GM23338 (cell line): ENCODE data around the gene AFAP1L1.

Source experiments
- CREB1 ChIP-seq: fragments of 250-450 bp; sonication (Bioruptor Pico); IDR thresholded peaks from 2 replicates; pipeline ENCODE4 v1.5.0; 2020; ENCODE audit warnings: low read depth, mild to moderate bottlenecking, moderate library complexity
- EZH2 ChIP-seq: fragments of 200-600 bp; sonication (generic); IDR thresholded peaks from one replicate; pipeline ENCODE4 v1.8.0; 2017; ENCODE audit warnings: antibody characterized with exemption, mild to moderate bottlenecking, low read depth; ENCODE audit not compliant: unreplicated experiment
- JUNB ChIP-seq: IDR thresholded peaks from one replicate; pipeline ENCODE4 v1.6.1; 2016; ENCODE audit warnings: antibody characterized with exemption; ENCODE audit not compliant: unreplicated experiment
- POLR2AphosphoS5 ChIP-seq: IDR thresholded peaks from 2 replicates; pipeline ENCODE4 v1.6.1; 2016; ENCODE audit warnings: antibody characterized with exemption, low read depth
- ZNF331 ChIP-seq: fragments of 250-450 bp; sonication (Bioruptor Pico); IDR thresholded peaks from 2 replicates; pipeline ENCODE4 v1.5.0; 2020; ENCODE audit warnings: low read depth, mild to moderate bottlenecking, moderate library complexity
- TF ChIP-seq, protein P1 (sequence below), 2 experiments: fragments of 200-600 bp in 1 of 2; sonication (generic) in 1 of 2; conservative IDR thresholded peaks; 2 replicates each; pipeline versions ENCODE4 v1.5.1 to v1.6.1; 2016 to 2017; ENCODE audit warnings: antibody characterized with exemption in 2 of 2, low read depth in 2 of 2, mild to moderate bottlenecking in 2 of 2, moderate library complexity in 1 of 2
- TF ChIP-seq, protein P2 (sequence below): IDR thresholded peaks from one replicate; pipeline ENCODE4 v1.6.1; 2018; ENCODE audit warnings: antibody characterized with exemption; ENCODE audit not compliant: unreplicated experiment
- TF ChIP-seq, protein P3 (sequence below): IDR thresholded peaks from 2 replicates; pipeline ENCODE4 v1.6.1; 2016; ENCODE audit warnings: antibody characterized with exemption

DNA sequence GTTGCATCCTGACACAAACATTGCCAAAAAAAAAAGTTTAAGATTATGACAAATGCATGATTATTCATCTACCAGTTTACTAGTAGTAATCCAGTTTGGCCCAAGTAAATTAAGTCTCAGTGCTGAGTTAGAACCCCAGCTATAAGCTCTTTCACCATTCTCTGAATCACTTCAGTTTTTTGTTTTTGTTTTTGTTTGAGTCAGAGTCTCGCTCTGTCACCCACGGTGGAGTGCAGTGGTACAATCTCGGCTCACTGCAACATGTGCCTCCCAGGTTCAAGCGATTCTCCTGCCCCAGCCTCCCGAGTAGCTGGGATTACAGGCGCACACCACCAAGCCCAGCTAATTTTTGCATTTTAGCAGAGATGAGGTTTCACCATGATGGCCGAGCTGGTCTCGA lies 84.7 kb downstream of the AFAP1L1 start:
- TF ChIP-seq CREB1 (CRISPR knock-in tag) (no peak), EZH2 (no peak), POLR2AphosphoS5 (no peak), JUNB (no peak), ZNF331 (no peak)
- TF ChIP-seq, protein P1, sequence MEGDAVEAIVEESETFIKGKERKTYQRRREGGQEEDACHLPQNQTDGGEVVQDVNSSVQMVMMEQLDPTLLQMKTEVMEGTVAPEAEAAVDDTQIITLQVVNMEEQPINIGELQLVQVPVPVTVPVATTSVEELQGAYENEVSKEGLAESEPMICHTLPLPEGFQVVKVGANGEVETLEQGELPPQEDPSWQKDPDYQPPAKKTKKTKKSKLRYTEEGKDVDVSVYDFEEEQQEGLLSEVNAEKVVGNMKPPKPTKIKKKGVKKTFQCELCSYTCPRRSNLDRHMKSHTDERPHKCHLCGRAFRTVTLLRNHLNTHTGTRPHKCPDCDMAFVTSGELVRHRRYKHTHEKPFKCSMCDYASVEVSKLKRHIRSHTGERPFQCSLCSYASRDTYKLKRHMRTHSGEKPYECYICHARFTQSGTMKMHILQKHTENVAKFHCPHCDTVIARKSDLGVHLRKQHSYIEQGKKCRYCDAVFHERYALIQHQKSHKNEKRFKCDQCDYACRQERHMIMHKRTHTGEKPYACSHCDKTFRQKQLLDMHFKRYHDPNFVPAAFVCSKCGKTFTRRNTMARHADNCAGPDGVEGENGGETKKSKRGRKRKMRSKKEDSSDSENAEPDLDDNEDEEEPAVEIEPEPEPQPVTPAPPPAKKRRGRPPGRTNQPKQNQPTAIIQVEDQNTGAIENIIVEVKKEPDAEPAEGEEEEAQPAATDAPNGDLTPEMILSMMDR (conservative IDR thresholded peaks at IDR 0.05; ENCODE audit: low read depth in 2 of 2), result no peak
- TF ChIP-seq, protein P2, sequence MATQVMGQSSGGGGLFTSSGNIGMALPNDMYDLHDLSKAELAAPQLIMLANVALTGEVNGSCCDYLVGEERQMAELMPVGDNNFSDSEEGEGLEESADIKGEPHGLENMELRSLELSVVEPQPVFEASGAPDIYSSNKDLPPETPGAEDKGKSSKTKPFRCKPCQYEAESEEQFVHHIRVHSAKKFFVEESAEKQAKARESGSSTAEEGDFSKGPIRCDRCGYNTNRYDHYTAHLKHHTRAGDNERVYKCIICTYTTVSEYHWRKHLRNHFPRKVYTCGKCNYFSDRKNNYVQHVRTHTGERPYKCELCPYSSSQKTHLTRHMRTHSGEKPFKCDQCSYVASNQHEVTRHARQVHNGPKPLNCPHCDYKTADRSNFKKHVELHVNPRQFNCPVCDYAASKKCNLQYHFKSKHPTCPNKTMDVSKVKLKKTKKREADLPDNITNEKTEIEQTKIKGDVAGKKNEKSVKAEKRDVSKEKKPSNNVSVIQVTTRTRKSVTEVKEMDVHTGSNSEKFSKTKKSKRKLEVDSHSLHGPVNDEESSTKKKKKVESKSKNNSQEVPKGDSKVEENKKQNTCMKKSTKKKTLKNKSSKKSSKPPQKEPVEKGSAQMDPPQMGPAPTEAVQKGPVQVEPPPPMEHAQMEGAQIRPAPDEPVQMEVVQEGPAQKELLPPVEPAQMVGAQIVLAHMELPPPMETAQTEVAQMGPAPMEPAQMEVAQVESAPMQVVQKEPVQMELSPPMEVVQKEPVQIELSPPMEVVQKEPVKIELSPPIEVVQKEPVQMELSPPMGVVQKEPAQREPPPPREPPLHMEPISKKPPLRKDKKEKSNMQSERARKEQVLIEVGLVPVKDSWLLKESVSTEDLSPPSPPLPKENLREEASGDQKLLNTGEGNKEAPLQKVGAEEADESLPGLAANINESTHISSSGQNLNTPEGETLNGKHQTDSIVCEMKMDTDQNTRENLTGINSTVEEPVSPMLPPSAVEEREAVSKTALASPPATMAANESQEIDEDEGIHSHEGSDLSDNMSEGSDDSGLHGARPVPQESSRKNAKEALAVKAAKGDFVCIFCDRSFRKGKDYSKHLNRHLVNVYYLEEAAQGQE, result no peak
- TF ChIP-seq, protein P3, sequence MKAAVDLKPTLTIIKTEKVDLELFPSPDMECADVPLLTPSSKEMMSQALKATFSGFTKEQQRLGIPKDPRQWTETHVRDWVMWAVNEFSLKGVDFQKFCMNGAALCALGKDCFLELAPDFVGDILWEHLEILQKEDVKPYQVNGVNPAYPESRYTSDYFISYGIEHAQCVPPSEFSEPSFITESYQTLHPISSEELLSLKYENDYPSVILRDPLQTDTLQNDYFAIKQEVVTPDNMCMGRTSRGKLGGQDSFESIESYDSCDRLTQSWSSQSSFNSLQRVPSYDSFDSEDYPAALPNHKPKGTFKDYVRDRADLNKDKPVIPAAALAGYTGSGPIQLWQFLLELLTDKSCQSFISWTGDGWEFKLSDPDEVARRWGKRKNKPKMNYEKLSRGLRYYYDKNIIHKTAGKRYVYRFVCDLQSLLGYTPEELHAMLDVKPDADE, result no peak
